Amniotic epithelial cell (primary cell): ENCODE data around the gene ALDH8A1.

Source experiments
- DNase-seq: peaks from one replicate; pipeline ENCODE4 v3.0.0-alpha.2; 2010; ENCODE audit warnings: low read depth

ALDH8A1 gene

DNA sequence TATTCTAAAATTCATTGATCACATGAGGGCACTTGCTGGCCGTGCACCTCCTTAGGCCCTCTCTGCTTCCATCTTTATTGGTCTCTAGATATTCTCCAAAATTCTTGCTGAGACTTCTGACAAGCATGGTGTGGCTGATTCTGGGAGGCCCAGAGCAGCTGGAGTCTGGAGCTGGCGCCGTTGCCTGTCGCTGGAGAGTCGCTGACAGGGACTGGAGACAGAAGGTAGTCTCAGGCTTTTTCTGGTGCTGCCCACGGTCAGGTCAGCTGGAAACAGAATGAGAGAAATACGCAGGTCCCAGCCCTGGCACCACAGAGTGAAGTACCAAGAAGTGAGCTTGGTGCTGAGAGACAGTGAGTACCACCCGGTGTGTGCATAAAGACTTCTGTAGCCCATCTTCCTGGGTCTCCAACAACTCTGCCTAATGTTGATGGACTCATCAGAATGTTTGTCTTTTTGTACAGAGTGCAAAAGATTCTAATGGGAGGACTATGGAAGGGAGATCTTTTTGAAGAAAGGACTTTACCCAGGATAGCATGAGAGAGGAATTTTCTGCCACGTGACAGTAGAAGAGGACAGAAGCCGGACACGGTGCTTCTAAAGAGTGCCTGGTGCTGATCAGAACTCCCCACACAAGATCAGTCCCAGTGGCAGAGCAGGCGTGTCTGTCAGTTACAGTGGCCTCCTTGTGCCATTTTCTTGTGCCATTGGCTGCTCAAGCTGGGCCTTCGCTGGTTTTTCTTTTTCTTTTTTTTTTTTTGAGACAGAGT lies 1.8 kb upstream of the ALDH8A1 start:
- DNase-seq: no peak

DNA sequence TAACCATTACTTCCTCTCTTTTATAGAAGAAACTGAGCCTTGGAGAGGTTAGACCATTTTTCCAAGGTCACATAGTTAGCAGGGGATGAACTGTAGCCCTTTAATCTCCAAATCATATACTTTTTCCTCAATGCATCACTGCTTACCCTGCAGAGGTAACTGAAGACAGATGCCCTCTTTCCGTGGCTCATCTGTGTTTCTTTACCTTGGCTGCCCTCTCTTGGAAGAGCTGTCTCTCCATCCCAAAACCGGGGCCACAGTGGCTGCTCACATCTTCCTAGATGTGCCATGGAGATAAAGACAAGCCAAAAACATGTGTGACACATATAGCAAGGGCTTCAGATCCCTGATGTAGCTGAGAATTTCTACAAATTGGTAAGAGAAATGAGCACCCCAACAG lies 581 bp upstream of the ALDH8A1 start:
- no peak for DNase-seq

DNA sequence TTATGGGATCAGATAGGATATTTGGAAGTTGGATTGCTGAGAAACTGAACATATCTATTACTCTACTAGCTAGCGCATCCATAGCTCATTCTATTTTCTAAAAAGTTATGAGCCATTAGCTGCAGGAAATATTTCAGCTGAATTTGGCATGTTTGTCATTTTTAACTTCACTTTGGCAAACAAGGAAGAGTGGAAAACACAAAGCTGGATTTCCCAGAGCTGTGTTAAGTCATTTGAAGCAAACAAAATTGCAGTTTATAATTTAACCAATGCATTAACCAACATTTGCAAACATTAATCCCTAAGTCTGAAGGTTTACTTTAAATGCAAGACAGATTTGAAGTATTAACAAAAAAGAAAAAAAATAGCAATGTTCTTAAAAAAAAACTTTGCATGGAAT lies 1.2 kb downstream of the ALDH8A1 start:
- no peak for DNase-seq

DNA sequence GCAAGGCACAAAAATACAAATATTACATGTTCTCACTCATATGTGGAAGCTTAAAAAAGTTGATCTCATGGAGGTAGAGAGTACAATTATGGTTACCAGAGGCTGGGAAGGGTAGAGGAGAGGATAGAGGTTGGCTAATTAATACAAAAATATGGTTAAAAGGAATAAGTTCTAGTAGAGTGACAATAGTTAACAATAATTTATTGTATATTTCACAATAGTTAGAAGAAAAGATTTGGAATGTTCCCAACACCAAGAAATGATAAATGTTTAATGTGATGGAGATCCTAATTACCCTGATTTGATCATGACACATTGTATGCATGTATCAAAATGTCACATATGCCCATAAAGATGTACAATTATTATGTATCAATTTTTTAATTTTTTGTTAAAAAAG lies 1.8 kb downstream of the ALDH8A1 start:
- DNase-seq: no peak

DNA sequence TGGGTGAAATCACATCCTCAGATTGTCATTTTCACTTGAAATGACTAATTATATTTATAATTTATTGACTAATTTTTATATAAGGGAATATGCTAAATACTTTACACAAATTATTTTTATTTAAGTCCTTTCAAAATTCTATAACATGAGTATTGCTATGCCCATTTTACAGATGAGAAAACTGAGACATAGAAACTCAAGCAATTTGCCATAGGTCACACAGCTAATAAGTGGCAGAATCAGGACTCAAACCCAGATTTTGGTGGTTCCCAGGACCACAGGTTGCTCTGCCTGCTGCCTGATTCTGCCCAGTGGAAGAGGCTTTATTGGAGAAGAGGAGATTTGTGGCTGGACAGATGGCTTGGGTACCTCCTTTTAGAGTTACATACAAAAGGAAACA lies 4.9 kb downstream of the ALDH8A1 start:
- DNase-seq: no peak

DNA sequence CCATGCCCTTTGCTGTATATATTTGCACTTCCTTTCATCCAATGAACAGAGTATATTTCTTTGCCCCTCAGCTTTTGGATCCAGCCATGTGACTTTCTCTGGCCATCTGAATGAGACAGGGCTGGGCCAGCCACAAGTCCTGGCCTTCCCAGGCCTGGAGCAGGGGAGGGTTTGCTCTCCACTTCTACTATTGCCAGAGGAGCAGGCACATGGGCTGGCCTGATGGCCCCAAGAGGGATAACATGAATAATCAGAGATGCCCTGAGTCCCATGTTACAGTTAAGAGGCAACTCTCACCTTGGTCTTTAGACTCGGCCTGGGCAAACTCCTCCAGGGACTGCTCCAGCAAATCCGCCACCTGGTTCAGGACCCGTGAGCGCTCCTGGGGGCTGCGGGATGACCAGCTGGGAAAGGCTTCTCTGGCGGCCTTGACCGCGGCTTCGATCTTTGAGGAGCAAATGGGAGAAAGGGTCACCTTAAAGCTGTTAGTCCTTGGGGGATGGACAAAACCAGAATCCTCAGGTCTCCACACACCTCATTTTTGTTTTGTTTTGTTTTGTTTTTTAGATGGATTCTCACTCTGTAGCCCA lies 6.3 kb downstream of the ALDH8A1 start:
- DNase-seq: no peak

DNA sequence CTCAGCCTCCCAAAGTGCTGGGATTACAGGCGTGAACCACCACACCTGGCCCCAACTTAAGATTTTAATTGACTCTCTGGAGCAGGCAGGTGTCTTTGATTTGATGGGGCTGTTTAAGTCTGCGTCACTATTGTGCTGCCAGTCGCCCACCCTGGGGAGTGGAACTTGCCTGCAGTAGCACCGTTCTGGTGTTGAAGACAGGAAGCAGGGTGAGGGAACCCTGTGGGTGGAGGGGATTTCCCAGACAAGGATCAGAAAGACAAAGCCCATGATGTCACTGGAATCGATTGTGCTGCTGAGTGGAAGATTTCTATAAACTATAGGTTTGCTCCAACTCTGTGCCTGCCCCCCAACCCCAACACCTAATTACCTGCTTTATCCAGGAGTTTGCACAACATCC lies 11.0 kb downstream of the ALDH8A1 start:
- no peak for DNase-seq

DNA sequence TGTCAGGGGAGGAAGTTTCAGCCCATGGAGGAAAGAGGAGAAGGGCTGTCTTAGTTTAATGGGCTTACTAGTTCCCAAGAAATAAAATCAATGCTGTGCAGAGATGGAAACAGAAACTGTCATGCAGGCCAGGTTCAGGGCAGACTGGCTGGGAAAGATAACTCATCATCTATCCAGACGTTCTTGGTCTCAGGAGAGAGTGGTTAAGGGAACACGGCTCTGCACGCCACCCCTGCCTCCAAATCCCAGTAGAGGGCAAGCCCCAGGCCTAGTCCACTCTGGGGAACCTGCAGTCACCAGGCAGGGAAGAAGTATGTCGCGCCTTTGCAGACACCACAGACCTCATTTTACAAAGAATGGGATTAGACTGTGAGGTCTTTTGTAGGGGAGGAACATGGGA lies 12.5 kb downstream of the ALDH8A1 start:
- peak; percentile 14 for DNase-seq

DNA sequence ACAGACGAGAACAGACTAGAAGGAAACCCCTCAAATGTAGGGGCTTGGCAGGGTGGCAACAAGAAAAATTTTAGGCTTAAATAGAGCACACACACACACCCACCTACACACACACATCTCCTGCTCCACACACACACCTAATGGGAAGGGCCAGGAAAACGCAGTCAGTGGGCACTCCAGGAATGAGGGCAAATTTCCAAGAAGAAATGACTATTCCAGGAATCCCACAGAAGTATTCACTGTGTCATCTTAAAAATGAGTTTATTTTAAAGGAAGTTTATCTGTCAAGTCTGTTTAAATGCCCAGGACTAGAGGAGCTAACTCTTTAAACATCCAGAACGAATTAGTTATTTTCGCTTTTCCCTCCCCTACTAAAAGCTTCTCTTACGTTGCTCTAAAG lies 13.0 kb downstream of the ALDH8A1 start:
- peak; percentile 86 for DNase-seq

DNA sequence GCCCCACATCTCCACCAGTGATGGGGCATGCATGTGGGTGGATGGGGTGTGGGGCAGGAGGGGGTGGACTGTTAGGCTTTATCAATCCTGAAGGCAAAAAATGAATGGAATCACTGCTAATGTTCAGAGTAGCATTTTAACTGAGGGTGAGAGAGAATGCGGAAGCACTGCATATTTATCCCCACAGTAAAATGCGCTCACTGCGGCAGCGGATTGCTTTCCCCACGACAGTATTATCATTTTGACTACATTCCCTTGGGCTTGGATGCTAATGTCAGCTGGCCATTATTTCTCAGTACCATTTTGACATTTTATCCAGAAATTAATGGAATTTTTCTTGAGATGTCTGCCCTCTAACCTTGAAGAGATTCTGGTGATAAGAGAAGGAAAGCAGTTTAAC lies 13.4 kb downstream of the ALDH8A1 start:
- DNase-seq: no peak

DNA sequence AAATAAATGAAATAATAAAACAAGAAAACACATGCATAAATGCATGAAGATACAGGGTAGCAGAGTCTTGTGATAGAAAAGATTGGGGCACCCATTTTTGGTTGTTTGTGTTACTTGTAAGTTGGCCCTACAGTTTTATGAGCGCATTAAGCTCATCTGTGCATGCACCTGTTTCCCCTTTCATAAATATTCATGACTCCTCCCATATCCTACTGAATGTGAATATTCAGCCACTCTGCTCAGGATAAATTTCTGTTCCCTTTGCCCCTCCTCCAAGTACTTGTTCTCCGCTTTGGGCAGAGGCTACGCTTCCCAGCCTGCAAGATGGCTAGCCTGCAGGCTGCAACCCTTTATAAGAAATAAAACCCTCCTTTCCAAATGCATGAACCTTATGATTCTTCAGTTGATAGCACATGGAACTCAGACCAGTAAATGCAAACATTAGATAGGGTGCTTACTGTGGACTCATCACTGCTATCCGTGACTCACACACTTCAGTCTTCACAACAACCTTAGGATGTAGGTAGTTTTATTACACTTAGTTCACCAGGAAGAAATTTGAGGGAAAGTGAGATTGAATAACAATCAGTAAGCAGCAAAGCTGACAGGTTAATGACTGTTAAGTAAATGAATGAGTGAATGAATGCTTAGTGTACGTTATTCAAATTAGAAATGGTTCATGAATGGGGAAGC lies 15.0 kb downstream of the ALDH8A1 start:
- DNase-seq: peak; percentile 52

DNA sequence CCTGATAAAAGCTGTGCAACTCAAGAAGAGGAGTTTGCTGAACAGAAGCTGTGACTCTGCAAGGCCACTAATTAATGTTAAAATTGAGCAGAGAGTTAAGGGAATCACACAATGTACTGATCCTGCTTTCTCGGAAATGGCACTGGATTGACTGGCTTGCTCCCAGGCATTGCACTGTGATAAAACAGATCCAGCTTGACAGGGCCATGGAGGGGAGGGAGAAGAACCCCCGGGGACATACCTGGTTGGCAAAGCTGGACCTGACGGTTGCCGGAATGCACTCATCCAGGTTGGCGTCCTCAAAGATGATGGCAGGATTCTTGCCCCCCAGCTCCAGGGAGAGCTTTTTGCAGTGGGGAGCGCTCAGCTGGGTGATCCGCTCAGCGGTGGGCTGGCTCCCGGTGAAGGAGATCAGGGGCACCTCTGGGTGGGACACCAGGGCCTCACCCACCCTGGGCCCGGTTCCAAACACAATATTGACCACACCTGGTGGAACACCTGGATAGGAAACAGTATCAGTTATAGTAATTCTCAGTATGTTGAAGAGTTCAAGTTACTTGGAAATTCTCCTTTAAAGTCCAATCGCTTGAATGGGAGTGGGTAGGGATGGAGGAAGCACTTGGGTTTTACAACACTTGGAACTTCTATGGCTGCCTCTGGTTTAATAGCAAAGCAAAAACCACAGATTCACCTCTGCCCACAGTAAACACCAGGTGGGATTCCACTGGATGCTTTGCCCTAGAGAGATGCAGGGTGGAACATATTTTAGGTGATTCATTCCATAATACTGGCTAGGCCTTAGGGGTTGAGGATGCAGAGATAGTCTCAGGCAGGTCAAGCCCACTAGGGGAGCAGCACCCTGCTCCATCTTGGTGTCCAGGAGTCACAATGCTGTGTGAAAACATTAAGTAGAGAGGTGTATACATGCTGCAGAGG lies 17.1 kb downstream of the ALDH8A1 start:
- DNase-seq: no peak

DNA sequence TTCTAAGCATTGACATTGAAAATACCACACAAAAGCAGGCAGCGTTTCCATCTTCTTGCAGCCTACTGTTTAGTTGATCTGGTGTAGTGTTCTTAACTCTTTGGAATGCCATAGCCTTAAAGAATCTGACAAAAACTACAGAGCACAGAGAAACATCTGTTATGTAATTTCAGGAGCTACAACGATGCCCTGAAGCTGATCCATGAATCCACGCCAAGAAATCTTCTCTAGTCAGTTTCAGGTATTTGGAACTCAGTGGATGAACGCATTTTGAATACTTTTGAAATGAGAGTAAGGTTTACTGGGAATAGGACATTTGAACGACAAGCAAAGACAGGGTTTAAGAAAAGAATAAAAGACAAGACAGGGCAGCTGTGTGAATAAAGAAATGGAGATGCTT lies 17.8 kb downstream of the ALDH8A1 start:
- DNase-seq: no peak

DNA sequence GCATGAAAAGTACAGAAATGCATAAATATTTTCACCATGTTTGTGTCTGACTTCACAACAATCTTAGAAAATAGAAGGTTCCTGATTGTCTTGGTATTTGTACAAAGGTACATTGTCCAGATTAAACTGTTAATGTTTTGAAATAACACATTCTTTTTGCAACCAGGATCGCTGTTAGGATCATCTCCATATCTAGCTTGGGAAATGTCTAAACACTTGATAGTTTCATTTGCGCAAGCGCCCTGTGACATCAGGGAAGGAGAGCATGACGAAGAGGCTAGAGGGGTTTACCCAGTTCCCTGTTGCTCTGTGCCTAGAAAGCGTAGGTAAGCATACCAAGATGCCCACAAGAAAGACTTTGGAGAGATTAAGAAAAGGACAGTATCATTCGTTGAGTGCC lies 19.4 kb downstream of the ALDH8A1 start:
- peak; percentile 95 for DNase-seq

DNA sequence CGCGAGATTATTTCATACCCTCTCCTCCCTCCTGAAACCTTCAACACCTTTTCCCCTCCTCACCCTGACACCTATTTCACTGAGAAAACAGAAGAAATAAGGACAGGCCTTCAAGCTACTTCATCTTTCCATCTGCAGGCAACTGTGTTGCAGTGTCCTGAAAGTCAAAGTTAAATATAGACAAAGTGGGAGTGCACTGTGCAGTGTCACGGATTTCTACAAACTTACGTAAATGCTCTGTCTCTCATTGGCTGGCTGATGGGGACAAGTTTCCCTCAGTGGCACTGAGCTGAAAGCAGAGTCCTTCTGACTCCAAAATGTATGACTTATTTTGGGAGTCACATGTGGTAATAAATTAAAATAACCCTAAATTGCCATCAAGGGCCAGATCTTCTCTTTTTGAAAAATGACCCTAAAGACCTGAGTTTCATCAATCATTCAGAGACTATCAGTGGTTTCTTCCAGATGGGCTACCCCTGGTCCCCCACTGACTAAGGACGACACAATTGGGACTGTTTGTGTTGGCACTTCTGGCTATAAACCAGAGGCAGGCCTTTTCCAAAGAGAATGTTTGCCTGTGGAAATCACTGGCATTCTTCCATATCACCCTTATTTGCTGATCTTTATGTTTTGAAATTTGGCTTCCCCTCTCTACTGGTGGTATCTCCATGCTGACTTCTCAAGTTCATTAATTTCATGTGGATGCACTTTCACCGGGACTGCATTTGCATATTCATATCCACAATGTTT lies 21.6 kb downstream of the ALDH8A1 start:
- DNase-seq: no peak

DNA sequence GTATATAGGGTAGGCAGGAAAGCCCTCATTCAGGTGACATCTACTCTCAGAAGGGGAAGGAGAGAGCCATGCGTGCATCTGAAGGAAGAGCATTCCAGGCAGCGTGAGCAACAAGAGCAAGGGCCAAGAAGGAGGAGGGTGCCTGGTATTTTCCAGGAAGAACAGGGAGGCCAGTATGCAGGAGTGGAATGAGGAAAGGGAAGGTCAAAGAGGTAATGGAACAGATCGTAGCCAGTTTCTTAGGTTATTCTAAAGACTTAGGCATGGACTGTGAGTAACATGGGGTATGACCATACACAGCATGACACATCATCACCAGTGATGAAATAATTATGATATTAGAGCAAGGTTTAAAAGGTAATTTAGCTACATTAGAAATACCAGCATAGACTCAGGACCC lies 24.1 kb downstream of the ALDH8A1 start:
- peak; percentile 93 for DNase-seq

DNA sequence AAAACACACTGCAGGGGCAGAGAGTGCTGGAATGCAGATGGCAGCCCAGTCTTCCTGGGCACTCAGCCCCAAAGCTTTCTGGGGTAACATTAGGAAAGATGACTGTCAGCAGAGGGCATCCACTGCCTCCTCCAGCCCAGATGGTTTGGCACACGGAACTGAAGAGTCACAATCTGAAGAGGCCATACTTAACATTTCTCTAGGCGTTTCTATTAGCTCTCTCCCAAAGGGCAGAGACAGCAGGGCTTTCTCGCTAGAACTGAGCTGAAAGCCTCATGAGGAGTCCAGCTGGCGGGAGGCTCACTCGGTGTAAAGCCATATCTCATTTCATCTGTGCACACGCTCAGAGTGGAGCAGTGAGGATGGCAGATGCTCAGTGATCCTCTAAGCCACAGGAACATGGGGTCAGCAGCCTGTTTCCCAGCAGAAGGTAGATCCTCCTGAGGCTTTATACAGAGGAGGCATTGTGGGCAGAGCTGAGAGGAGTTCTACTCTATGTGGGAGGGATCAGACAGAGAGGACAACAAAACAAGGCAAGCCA lies 28.1 kb downstream of the ALDH8A1 start:
- DNase-seq: peak; percentile 69

DNA sequence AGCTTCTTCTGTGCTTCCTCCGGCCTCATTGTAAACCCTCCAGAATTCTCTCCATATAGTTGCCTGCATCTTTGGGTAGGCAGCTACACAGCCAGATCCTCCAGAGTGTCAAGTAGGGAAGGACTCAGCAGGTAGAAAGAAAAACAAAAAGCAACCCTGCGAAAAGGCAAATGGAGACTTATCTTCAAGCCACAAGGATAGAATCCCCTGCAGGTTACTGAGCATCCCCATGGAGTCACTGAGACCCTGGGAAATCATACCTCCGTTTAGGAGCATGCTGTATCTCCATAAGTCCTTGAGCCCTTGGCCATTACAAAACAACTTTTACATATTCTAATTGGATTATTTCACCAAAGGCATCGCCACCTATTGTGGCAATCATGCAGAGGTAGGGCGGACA lies 28.6 kb downstream of the ALDH8A1 start:
- no peak for DNase-seq

DNA sequence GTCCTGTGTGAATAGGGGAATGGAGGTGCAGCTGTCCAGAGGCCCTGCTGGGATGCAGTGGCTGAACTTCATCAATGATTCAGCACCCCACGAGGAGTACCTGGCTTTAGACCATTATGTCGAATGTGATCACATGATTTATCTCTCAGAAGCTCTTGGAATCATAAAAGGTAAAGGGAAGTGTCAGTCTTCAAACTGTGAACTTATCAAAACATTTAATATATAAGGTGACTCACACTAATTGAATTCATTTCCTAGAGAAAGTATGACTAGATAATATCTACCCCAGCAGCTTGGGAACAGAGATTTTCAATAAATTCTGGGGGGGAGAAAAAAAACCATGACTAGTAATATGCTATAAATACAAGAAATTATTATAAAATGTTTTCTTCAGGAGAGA lies 29.5 kb downstream of the ALDH8A1 start:
- no peak for DNase-seq

DNA sequence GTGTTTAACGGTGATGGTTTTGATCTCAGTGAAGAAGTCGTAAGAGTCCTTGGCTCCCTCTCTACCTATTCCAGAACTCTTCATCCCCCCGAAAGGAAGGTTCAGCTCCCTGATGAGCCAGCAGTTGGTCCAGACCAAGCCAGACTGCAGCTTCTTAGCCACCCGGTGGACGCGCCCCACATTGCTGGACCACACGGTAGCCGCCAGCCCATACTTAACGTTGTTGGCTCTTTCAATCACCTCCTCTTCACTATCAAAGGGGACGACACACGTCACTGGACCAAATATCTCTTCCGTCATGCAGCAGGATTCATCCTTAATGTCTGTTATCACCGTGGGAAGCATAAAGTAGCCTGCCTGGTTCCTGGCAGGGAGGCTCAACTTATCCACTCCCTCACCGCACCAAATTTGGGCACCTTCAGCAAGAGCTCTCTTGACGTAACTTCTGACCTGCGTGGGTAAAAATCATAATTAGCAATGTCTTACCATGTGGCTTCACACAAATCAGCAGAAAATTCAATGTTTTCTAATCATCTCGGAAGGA lies 31.4 kb downstream of the ALDH8A1 start:
- no peak for DNase-seq

DNA sequence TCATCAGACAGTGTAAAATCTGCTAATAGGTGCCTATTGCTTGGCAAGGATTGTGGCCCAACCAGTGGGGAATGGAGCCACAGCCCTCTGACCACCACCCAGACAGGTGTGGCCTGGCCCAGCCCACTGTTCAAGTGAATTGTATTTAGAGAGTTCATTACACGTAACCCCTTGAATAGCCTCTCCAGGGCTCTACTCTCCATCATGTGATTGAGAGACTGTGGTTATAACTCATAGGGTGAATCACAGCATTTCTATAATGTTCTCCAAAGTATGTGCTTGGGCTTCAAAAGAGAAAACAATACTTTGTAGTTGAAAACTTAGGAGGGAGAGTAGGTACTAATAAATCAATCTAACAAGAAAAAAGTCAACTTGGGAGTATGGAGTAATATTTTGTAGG lies 38.4 kb downstream of the ALDH8A1 start:
- peak; percentile 86 for DNase-seq
